AG09309 (cell line): ENCODE data around the gene PSMA8.
"Not testable (repeated sequence)": the region's sequence is repeated elsewhere in the genome, so short reads cannot be mapped to it uniquely, and the experiment has no call there.

Experiments
- DNase-seq: peaks from one replicate; pipeline ENCODE4 v3.0.0-alpha.2; 2010; ENCODE audit warnings: low read depth
- H3K4me3 ChIP-seq: 2 replicates; pipeline ENCODE4 v1.5.1; 2011; ENCODE audit warnings: mild to moderate bottlenecking, low read depth, low read length, moderate library complexity; ENCODE audit not compliant: control insufficient read depth
- TF ChIP-seq, protein P1 (sequence below): IDR thresholded peaks from 2 replicates; pipeline ENCODE4 v1.5.1; 2011; ENCODE audit warnings: mild to moderate bottlenecking, low read depth, low read length, inconsistent platforms; ENCODE audit not compliant: insufficient read depth, control insufficient read depth; ENCODE audit errors: missing control alignments

The PSMA8 gene

DNA sequence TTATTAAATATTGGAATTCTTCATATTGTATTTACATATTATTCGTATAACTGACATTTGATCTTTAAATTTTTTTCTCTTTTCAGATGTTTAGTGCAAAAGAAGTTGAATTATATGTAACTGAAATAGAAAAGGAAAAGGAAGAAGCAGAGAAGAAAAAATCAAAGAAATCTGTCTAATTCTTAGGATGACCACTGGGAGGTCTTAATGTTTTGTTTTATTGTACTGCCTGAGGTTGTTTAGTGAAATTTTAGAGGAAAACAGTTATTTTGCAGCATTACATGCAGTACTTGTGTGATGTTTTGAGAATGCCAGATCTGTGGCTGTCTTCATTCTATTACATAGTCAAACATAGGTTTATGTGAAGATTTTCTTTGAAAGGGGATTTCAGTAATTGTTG, 58.6 kb downstream of the PSMA8 start:
- H3K4me3 ChIP-seq, result no peak overlapping the region
- no peak for DNase-seq
- TF ChIP-seq, protein P1, sequence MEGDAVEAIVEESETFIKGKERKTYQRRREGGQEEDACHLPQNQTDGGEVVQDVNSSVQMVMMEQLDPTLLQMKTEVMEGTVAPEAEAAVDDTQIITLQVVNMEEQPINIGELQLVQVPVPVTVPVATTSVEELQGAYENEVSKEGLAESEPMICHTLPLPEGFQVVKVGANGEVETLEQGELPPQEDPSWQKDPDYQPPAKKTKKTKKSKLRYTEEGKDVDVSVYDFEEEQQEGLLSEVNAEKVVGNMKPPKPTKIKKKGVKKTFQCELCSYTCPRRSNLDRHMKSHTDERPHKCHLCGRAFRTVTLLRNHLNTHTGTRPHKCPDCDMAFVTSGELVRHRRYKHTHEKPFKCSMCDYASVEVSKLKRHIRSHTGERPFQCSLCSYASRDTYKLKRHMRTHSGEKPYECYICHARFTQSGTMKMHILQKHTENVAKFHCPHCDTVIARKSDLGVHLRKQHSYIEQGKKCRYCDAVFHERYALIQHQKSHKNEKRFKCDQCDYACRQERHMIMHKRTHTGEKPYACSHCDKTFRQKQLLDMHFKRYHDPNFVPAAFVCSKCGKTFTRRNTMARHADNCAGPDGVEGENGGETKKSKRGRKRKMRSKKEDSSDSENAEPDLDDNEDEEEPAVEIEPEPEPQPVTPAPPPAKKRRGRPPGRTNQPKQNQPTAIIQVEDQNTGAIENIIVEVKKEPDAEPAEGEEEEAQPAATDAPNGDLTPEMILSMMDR, result no peak

DNA sequence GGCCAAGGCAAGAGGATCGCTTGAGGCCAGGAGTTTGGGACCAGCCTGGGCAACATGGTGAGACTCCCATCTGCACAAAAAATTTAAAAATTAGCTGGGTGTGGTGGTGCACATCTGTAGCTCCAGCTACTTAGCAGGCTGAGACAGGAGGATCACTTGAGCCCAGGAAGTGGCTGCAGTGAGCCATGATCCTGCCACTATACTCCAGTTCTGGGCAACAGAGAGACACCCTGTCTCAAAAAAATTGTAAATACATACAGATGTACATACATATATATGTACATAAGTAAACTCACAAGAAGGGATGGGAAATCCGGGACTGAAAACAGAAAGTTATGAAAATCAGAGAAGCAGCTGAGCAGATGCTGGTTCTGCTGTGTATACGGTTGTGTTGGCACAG, 62.9 kb downstream of the PSMA8 start:
- H3K4me3 ChIP-seq, result no peak overlapping the region
- TF ChIP-seq, protein P1, result no peak
- DNase-seq, result no peak

GRCh38 chr18:26202001-26202400, 68.3 kb downstream of the PSMA8 start:
- H3K4me3 ChIP-seq, DNase-seq: not testable (repeated sequence)

- no peak for DNase-seq
- H3K4me3 ChIP-seq, result no peak overlapping the region
- TF ChIP-seq, protein P1, result no peak
Measured at GRCh38 chr18:26205318-26205717, 71.6 kb downstream of the PSMA8 start.

DNA sequence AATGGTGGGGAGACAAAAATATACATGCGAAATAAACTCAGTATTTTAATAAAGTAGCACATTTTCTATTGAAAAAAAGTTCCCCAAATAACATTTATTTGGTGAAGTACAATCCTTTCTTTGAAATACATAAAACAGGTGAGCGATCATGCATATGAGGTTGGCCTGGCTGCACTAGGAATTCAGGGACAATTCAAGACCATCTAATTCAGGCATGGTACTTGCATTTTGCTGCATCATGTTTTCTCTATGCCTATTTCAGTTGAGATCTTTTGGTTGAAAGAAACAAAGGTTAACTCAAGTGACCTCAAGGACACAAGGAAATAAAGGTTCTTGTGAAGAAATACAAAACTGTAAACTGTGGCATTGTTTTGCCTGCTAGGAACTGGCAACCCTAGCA, 72.8 kb downstream of the PSMA8 start:
- no peak for DNase-seq
- TF ChIP-seq, protein P1, result no peak
- no peak overlapping the region for H3K4me3 ChIP-seq

GRCh38 chr18:26207937-26208336, 74.3 kb downstream of the PSMA8 start:
- H3K4me3 ChIP-seq, result no peak overlapping the region
- TF ChIP-seq, protein P1, result no peak
- DNase-seq, result no peak

GRCh38 chr18:26208977-26209376, 75.3 kb downstream of the PSMA8 start:
- TF ChIP-seq, protein P1, result no peak
- no peak overlapping the region for H3K4me3 ChIP-seq

More at GRCh38 chr18:26208977-26209376, 75.3 kb downstream of the PSMA8 start:
- no peak for DNase-seq
